Vagina (tissue), 2 donors: ENCODE measurements around the gene NEDD4.
"Not testable (repeated sequence)": the region's sequence is repeated elsewhere in the genome, so short reads cannot be mapped to it uniquely, and the experiment has no call there.

Source experiments
- CTCF ChIP-seq, 3 experiments: fragments of 450-650 bp in 2 of 3; fragments of 200-600 bp in 1 of 3; sonication (generic) in 1 of 3; IDR thresholded peaks; one replicate each; pipeline ENCODE4 v1.5.1; 2017 to 2019; ENCODE audit warnings: antibody characterized with exemption in 3 of 3, mild to moderate bottlenecking in 2 of 3, moderate library complexity in 2 of 3
- POLR2A ChIP-seq, 2 donors: fragments of 450-650 bp; IDR thresholded peaks; one replicate each; pipeline ENCODE4 v1.6.1; 2017; ENCODE audit warnings: antibody characterized with exemption in 2 of 2, mild to moderate bottlenecking in 2 of 2, moderate library complexity in 2 of 2
- POLR2AphosphoS5 ChIP-seq, 2 donors: sonication (generic); formaldehyde crosslinking; IDR thresholded peaks; one replicate each; pipeline ENCODE4 v1.9.0; 2017; ENCODE audit warnings: antibody characterized with exemption in 2 of 2, mild to moderate bottlenecking in 2 of 2, low read depth in 1 of 2; ENCODE audit not compliant: insufficient read depth in 1 of 2

GRCh38 chr15:55785593-55785992 is 207.8 kb downstream of the NEDD4 start:
- not testable (repeated sequence) for TF ChIP-seq CTCF (IDR thresholded peaks at IDR 0.05); POLR2A (IDR thresholded peaks at IDR 0.05); POLR2AphosphoS5 (IDR thresholded peaks at IDR 0.05; ENCODE audit: insufficient read depth in 1 of 2, low read depth in 1 of 2)
